Suppressor macrophage (primary cell): ENCODE results near the gene SIGLEC11.
A peak's percentile ranks its signal among the peaks of the same experiment; 100 is the strongest.

Experiments used
- DNase-seq, 4 experiments: peaks; one replicate each; pipeline ENCODE4 v3.0.0-alpha.2; 2020 to 2022
- total RNA-seq, 17 experiments: gene quantifications; one replicate each; lab custom pipeline; 2026; ENCODE audit warnings: mixed read lengths in 6 of 17, inconsistent platforms in 3 of 17; lab: John Stamatoyannopoulos, UW

Gene SIGLEC11, protein sequence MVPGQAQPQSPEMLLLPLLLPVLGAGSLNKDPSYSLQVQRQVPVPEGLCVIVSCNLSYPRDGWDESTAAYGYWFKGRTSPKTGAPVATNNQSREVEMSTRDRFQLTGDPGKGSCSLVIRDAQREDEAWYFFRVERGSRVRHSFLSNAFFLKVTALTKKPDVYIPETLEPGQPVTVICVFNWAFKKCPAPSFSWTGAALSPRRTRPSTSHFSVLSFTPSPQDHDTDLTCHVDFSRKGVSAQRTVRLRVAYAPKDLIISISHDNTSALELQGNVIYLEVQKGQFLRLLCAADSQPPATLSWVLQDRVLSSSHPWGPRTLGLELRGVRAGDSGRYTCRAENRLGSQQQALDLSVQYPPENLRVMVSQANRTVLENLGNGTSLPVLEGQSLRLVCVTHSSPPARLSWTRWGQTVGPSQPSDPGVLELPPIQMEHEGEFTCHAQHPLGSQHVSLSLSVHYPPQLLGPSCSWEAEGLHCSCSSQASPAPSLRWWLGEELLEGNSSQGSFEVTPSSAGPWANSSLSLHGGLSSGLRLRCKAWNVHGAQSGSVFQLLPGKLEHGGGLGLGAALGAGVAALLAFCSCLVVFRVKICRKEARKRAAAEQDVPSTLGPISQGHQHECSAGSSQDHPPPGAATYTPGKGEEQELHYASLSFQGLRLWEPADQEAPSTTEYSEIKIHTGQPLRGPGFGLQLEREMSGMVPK
- total RNA-seq = 0.49 to 18.5 (median 5.6) reads per million in 17 experiments

DNA sequence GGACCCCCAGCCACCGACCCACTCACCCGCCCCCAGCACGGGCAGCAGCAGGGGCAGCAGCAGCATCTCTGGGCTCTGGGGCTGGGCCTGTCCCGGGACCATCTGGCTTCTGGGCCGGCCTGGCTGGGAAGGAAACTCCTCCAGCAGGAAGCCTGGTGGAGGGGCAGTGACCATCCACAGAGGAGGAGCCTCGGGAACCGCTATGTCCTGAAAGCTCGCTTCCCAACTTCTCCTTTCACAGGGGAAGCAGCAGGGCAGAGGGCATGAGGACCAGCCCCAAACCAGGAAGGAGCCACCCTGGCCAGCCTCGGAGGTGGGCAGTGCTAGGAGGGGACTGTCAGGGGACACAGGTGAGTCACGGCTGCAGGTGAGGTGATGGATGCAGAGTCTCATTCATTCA is at the start of gene SIGLEC11:
SIGLEC11 (minus strand) TSS at position 193 of the 400 bp plus-strand sequence; CDS start at position 102, 91 bp downstream.
- DNase-seq = peak; percentile 40 to 67 (median 65)

- peak in 1 of 4 experiments; percentile 29 for DNase-seq
Measured at GRCh38 chr19:50008532-50008931, 47.6 kb upstream of the SIGLEC11 start.

DNA sequence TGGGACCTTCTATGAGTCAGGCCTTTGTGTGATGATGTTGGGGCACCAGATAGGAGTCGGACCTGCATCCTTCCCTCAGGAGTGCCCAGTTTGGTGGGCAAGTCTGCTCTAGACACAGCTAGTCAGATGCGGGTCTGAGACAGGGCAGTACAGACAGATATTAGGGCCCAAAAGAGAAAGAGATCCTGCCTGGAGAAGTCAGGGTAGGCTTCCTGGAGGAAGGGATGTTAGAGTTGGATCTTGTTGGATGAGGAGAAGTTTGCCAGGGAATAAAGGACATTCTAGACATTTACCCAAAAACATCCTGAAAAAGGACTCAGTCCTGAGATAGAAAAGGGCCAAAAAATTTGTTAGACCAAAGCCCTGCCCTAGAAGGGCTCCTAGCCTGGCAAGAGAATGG is 47.0 kb upstream of the SIGLEC11 start:
- DNase-seq = no peak

GRCh38 chr19:50007170-50007569 is 46.2 kb upstream of the SIGLEC11 start:
- DNase-seq = no peak

DNA sequence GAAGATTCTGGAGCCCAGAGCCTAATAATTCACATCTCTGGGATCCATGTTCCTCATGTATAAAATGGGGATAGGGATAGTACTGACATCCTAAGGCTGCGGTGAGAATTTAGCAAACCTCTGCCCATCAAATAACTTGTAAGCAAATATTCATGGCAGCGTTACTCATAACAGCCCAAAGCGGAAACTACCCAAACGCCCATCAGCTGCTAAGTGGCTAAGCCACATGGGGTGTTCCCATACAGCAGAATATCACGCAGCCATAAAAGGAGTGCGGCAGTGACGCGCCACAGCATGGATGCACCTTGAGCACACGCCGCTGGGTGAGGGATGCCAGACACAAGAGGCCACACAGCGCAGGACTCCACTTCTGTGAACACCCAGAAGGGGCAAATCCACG is 44.5 kb upstream of the SIGLEC11 start:
- no peak for DNase-seq

GRCh38 chr19:50003810-50004419 is 42.9 kb upstream of the SIGLEC11 start:
- DNase-seq = peak; percentile 44 to 75 (median 56)

- DNase-seq = no peak
Measured at GRCh38 chr19:50003254-50003788, 42.3 kb upstream of the SIGLEC11 start.

DNA sequence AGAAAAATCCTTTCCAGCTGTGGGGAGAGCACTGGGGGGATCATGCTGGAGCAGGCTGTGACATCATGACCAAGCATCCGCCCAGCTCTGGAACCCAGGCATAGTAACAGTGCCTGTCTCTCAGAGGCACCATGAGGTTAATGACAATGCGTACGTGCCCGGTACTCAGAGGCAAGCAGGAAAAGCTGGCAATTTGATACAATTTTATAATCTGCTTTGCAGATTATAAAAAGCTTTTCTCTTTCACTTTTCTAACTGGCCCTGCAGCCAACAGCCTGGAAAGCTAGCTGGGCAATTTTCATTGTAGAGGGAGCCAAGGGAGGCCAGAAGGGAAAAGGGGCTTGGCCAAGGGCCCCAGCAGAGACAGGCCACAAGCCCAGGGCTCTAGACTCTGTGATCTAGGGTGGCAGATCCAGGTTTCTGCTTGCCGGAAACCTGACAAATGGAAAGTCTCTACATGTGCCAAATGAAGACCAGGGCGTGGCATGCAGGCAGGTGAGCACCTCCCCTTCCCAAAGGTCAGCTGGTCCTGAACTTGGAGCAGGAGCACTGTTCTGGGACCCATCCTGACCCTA is 41.5 kb upstream of the SIGLEC11 start:
- no peak for DNase-seq

DNA sequence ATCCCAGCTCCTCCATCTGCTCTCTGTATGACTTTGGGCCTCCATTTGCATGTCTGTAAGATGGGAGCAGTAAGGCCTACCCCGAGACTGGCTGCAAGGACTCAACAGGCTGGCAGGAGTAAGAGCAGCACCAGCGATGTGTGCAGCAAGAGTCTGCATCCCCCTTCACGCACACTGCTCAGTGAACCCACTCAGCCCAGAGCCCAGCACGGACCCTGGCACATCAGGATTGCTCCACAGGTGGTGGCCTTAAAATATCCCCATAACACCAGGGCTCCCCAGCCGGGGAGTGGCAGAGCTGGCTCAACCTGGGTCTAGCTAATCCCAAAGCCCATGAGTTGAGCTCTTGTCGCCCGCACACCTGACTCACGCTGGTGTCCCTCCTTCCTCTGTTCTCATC is 40.8 kb upstream of the SIGLEC11 start:
- DNase-seq = no peak

GRCh38 chr19:50000841-50001557 is 40.0 kb upstream of the SIGLEC11 start:
- peak; percentile 9 to 59 (median 54) for DNase-seq

- no peak for DNase-seq
Measured at GRCh38 chr19:50000038-50000840, 39.3 kb upstream of the SIGLEC11 start.

DNA sequence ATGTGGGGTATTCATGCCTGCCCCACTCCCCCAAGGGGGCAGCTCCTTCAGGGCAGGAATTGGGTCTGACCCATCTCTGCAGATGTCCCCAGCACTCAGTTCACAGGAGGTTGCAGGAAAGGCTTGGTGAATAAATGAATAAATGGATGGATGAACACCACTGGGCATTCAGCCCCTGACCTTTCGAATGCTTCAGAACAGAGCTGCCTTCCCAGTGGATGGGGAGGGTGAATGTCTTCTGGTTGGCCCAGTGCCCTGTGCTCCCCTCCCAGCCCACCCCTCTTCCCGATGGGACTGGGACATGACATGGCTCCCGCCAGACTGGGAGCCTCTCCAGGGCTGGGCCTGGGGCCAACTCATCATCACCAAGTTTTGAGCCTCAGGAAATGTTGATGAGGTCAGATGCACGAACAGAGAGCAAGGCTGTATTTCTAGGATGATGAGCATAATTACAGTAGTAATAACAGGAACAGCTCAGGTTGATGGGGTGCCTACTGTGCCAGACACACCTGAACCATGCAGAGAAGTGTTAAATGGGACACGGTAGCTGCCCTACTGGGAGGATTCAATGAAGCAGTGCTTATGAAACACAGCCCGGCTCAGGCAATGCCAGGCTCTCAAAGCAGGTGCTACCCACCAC is 38.5 kb upstream of the SIGLEC11 start:
- no peak for DNase-seq

DNA sequence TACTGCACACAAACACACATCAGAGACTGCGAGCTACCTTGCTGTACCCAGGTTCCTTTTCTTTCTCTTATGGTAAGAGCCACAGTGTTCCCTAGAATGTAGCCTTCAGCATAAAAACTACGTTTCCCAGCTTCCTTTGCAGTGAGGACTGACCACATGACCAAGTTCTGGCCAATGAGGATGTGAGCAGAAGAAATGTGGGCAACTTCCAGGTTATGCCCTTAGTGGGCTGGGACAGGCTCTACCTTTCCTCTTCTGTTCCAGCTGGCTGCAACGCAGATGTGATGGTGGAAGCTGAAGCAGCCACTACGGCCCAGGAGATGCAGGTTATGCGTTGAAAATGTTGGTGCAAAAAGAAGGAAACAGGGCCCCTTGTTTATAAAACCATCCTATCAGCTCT is 36.7 kb upstream of the SIGLEC11 start:
- DNase-seq = peak; percentile 23 to 58 (median 43)

DNA sequence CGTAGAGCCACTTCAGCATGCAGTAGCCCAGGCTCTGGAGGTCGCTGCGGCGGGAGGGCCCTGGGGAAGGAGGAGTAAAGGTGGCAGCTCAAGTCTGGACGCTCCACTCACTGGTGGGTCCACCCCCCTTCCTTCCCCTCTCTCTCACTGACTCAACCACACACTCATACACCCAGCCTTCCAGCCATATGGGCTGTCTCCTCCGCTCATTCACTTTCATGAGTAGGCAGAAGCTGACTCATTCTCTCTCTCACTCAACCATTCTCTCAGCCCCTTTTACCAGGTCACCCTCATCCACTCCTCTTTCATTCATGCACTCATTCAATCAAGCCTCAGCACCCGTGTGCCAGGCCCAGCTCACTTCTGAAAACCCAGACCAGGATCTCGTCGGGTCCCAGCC is 27.5 kb upstream of the SIGLEC11 start:
- DNase-seq = no peak

DNA sequence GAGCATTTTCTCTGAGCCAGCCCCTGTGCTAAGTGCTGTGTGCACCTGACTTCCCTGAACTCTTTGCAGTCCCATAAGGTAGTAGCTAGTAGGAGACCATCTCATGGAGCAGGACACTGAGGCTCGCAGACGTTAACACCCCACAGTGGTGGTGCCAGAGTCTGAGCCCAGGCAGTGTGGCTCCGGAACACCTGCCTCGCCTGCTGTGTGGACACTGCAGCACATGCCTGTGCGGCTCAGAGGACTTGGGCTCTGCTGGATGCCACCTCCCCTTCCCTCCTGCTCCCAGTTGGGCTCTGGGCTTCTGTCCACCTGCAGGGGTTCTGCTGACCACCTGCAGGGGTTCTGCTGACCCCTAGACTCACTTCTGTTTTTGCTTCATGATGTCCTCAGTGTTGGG is 27.0 kb upstream of the SIGLEC11 start:
- no peak for DNase-seq

DNA sequence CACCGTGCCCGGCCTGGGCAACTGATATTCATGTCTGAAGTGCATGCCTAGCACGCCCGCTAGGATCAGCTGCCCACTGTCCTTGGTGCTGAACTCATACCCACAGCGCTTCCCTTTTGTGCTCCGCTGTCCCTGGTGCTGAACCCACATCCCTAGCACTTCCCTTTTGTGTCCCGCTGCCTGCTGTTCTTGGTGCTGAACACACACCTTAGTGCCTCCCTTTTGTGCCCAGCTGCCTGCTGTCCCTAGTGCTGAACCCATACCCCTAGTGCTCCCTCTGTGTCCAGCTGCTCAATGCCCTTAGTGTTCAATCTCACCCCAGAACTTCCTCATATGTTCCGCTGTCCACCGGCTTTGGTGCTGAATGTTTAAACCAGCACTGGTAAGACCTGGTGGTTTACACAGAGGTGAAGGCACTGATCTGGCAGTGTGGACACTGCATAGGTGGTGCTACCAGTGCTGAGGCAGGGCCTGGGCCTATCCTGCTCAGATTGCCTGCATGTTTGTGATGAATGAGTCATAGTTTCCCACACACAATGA is 26.3 kb upstream of the SIGLEC11 start:
- peak; percentile 96 to 98 (median 96) for DNase-seq

GRCh38 chr19:49986354-49986753 is 25.4 kb upstream of the SIGLEC11 start:
- no peak for DNase-seq

GRCh38 chr19:49985871-49986270 is 24.9 kb upstream of the SIGLEC11 start:
- DNase-seq = peak in 3 of 4 experiments; percentile 42 to 54 (median 51)

DNA sequence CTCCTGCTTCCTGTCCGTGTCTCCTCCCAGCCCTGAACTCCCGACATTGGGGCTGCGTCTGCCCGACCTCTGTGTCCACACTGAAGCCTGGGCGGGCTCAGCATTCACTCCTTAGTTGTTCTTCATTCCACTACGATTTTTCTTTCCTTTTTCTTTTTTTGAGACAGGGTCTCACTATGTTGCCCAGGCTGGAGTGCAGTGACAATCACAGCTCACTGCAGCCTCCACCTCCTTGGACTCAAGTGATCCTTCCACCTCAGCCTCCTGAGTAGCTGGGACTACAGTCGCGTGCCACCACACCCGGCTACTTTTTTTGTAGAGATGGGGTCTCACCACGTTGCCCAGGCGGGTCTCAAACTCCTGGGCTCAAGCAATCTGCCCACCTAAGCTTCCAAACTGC is 23.5 kb upstream of the SIGLEC11 start:
- no peak for DNase-seq

- peak; percentile 78 to 92 (median 88) for DNase-seq
Measured at GRCh38 chr19:49983645-49984229, 22.8 kb upstream of the SIGLEC11 start.
